ACC112 (cell line): ENCODE data around the gene TANGO2.
A peak's percentile ranks its signal among the peaks of the same experiment; 100 is the strongest.

Experiments used
- H2AFZ ChIP-seq: fragments of 200-600 bp; sonication (generic); one replicate; pipeline ENCODE4 v1.6.0; 2017; ENCODE audit warnings: antibody characterized with exemption, low read length; ENCODE audit not compliant: unreplicated experiment
- H3K27ac ChIP-seq: fragments of 200-600 bp; sonication (generic); 2 replicates; pipeline ENCODE4 v1.5.1; 2014; ENCODE audit warnings: low read depth, mild to moderate bottlenecking, antibody characterized with exemption, low read length, moderate library complexity
- H3K27me3 ChIP-seq: fragments of 200-600 bp; sonication (generic); 2 replicates; pipeline ENCODE4 v1.6.1; 2014; ENCODE audit warnings: mild to moderate bottlenecking, antibody characterized with exemption, low read length, moderate library complexity, mixed read lengths; ENCODE audit not compliant: insufficient read depth
- H3K36me3 ChIP-seq: fragments of 200-600 bp; sonication (generic); 2 replicates; pipeline ENCODE4 v1.6.1; 2016; ENCODE audit warnings: mild to moderate bottlenecking, antibody characterized with exemption, low read length, moderate library complexity, mixed read lengths; ENCODE audit not compliant: insufficient read depth
- H3K4me1 ChIP-seq: fragments of 200-600 bp; sonication (generic); one replicate; pipeline ENCODE4 v1.6.1; 2016; ENCODE audit warnings: low read length, mixed read lengths; ENCODE audit not compliant: insufficient read depth, unreplicated experiment, control insufficient read depth
- H3K4me3 ChIP-seq: fragments of 200-600 bp; sonication (generic); 2 replicates; pipeline ENCODE4 v1.5.1; 2014; ENCODE audit warnings: mild to moderate bottlenecking, low read depth, low read length
- H3K79me2 ChIP-seq: fragments of 200-600 bp; sonication (generic); one replicate; pipeline ENCODE4 v1.6.0; 2016; ENCODE audit warnings: low read length; ENCODE audit not compliant: control insufficient read depth, unreplicated experiment, insufficient read depth

Gene TANGO2

GRCh38 chr22:20020533-20021195 lies at the start of gene TANGO2:
TSS of gene TANGO2 (plus strand) at chr22:20021110. CDS start at chr22:20036799, 15,689 bp downstream.
- peak within 1 kb of the TSS; percentile 41; the same call in 1 of the 2 replicates for H3K27ac ChIP-seq
- H3K79me2 ChIP-seq, result peaks cover 17% of the 10 kb centered on the region
- H2AFZ ChIP-seq, result no peak within 1 kb of the TSS
- H3K4me3 ChIP-seq, result peak within 1 kb of the TSS; percentile 87
- peaks cover 19% of the 10 kb centered on the region; the same call in 1 of the 2 replicates for H3K27me3 ChIP-seq
- H3K4me1 ChIP-seq, result peaks cover 10% of the 10 kb centered on the region
- H3K36me3 ChIP-seq, result no peaks in the 10 kb centered on the region

- Histone ChIP-seq H3K79me2 (no peaks in the 10 kb centered on the region), H3K36me3 (no peaks in the 10 kb centered on the region), H3K4me1 (no peaks in the 10 kb centered on the region), H3K27me3 (no peaks in the 10 kb centered on the region), H3K4me3 (no peak overlapping the region), H3K27ac (no peak overlapping the region), H2AFZ (no peak overlapping the region)
These were observed 49.4 kb upstream of the TANGO2 start for GRCh38 chr22:19971276-19972124.

GRCh38 chr22:19972251-19972650 lies 48.7 kb upstream of the TANGO2 start:
- Histone ChIP-seq H3K27ac (no peak overlapping the region), H3K36me3 (no peaks in the 10 kb centered on the region), H3K27me3 (no peaks in the 10 kb centered on the region), H3K79me2 (no peaks in the 10 kb centered on the region), H2AFZ (no peak overlapping the region), H3K4me3 (no peak overlapping the region), H3K4me1 (no peaks in the 10 kb centered on the region)

GRCh38 chr22:19972652-19973550 lies 48.0 kb upstream of the TANGO2 start:
- Histone ChIP-seq H3K4me3 (no peak overlapping the region), H3K27ac (no peak overlapping the region), H3K27me3 (no peaks in the 10 kb centered on the region), H3K36me3 (no peaks in the 10 kb centered on the region), H2AFZ (no peak overlapping the region), H3K79me2 (no peaks in the 10 kb centered on the region), H3K4me1 (no peaks in the 10 kb centered on the region)

- Histone ChIP-seq H3K4me3 (no peak overlapping the region), H3K79me2 (no peaks in the 10 kb centered on the region), H3K4me1 (no peaks in the 10 kb centered on the region), H3K27ac (no peak overlapping the region), H3K36me3 (no peaks in the 10 kb centered on the region), H3K27me3 (no peaks in the 10 kb centered on the region), H2AFZ (no peak overlapping the region)
These were observed 47.2 kb upstream of the TANGO2 start for GRCh38 chr22:19973551-19974267.

- Histone ChIP-seq H3K27ac (no peak overlapping the region), H3K36me3 (no peaks in the 10 kb centered on the region)
These were observed 46.5 kb upstream of the TANGO2 start for GRCh38 chr22:19974268-19974861.

GRCh38 chr22:19974935-19975706 lies 45.8 kb upstream of the TANGO2 start:
- Histone ChIP-seq H3K4me3 (no peak overlapping the region), H3K79me2 (no peaks in the 10 kb centered on the region), H2AFZ (no peak overlapping the region), H3K36me3 (no peaks in the 10 kb centered on the region), H3K27me3 (no peaks in the 10 kb centered on the region), H3K27ac (no peak overlapping the region), H3K4me1 (no peaks in the 10 kb centered on the region)

More at GRCh38 chr22:19974268-19974861, 46.5 kb upstream of the TANGO2 start:
- Histone ChIP-seq H3K79me2 (no peaks in the 10 kb centered on the region), H2AFZ (no peak overlapping the region), H3K4me3 (no peak overlapping the region), H3K27me3 (no peaks in the 10 kb centered on the region), H3K4me1 (no peaks in the 10 kb centered on the region)

- Histone ChIP-seq H2AFZ (no peak overlapping the region), H3K27ac (no peak overlapping the region), H3K4me1 (no peaks in the 10 kb centered on the region), H3K36me3 (no peaks in the 10 kb centered on the region), H3K27me3 (no peaks in the 10 kb centered on the region), H3K79me2 (no peaks in the 10 kb centered on the region), H3K4me3 (no peak overlapping the region)
These were observed 45.2 kb upstream of the TANGO2 start for GRCh38 chr22:19975707-19976035.

GRCh38 chr22:19976671-19977070 lies 44.2 kb upstream of the TANGO2 start:
- Histone ChIP-seq H3K4me3 (no peak overlapping the region), H3K4me1 (no peaks in the 10 kb centered on the region), H3K79me2 (no peaks in the 10 kb centered on the region), H3K27ac (no peak overlapping the region), H3K36me3 (no peaks in the 10 kb centered on the region), H3K27me3 (no peaks in the 10 kb centered on the region), H2AFZ (no peak overlapping the region)
